HepG2 (cell line): Measurements from ENCODE around the gene LMCD1. TPM values are rescaled to one million over a fixed set of nuclear protein-coding genes. Genes with fewer than 3 reads are reported as not detected.

Source experiments
- ATAC-seq: fragments of 200-7000 bp; cut with Tn5 transposase; 3 replicates; pipeline ENCODE4 v1.9.1; 2020; ENCODE audit warnings: mild to moderate bottlenecking, moderate library complexity
- BruUV-seq: library from RNA; stranded (reverse); fragments of 400-500 nt; replicated peaks from 2 replicates; lab custom pipeline; 2021; lab: Mats Ljungman, UMichigan
- CTCF ChIA-PET: fragments of 300-600 bp; formaldehyde crosslinking; extraction: SDS; loops from one replicate; lab custom pipeline; 2021; ENCODE audit warnings: low total read pairs, inconsistent platforms, low intra/inter-chr PET ratio; lab: Yijun Ruan, JAX
- POLR2A ChIA-PET: fragments of 350-600 bp; sonication (Branson Sonifier 250); formaldehyde crosslinking; loops from one replicate; lab custom pipeline; 2020; ENCODE audit warnings: antibody characterized with exemption, inconsistent platforms; lab: Yijun Ruan, JAX
- DNase-seq: peaks from one replicate; pipeline ENCODE4 v3.0.0-alpha.2; 2015; ENCODE audit warnings: low spot score
- FAIRE-seq: peaks from 3 replicates; lab custom pipeline; 2011; peaks lifted over from hg19 to GRCh38; lab: Jason Lieb, UNC
- H2AFZ ChIP-seq: one replicate; pipeline ENCODE4 v1.6.1; 2011; ENCODE audit warnings: low read length, inconsistent platforms
- H3K27ac ChIP-seq: fragments of 300-600 bp; 3 replicates; pipeline ENCODE4 v1.8.0; 2011; ENCODE audit warnings: mixed run types, mild to moderate bottlenecking, mixed read lengths, low read length, inconsistent platforms; ENCODE audit not compliant: insufficient read depth; ENCODE audit errors: extremely low read length
- H3K27me3 ChIP-seq, 2 experiments: fragments of 200-600 bp in 1 of 2; 2 replicates in 1 of 2; 3 replicates in 1 of 2; pipeline versions ENCODE4 v1.6.0 to v1.8.0; 2011; ENCODE audit warnings: low read length in 2 of 2, mild to moderate bottlenecking in 2 of 2, moderate library complexity in 2 of 2, inconsistent platforms in 1 of 2; ENCODE audit not compliant: insufficient read depth in 2 of 2, control insufficient read depth in 1 of 2
- H3K36me3 ChIP-seq, 2 experiments: fragments of 200-600 bp in 1 of 2; replicated peaks in 1 of 2; 2 replicates in 1 of 2; 3 replicates in 1 of 2; pipeline versions ENCODE4 v1.5.1 to v1.8.0; 2011; ENCODE audit warnings: low read length in 2 of 2, inconsistent platforms in 1 of 2; ENCODE audit not compliant: insufficient read depth in 2 of 2, control insufficient read depth in 1 of 2
- H3K4me1 ChIP-seq: 2 replicates; pipeline ENCODE4 v1.5.1; 2012; ENCODE audit warnings: low read length, inconsistent platforms; ENCODE audit not compliant: insufficient read depth
- H3K4me2 ChIP-seq: 2 replicates; pipeline ENCODE4 v1.6.0; 2011; ENCODE audit warnings: low read depth, low read length, inconsistent platforms
- H3K4me3 ChIP-seq, 3 experiments: fragments of 200-600 bp in 1 of 3; sonication (generic), shearing (Covaris generic) in 1 of 3; replicated peaks in 1 of 3; 2 replicates each; pipeline ENCODE4 v1.5.1; 2011 to 2016; ENCODE audit warnings: low read length in 3 of 3, inconsistent platforms in 2 of 3, low read depth in 2 of 3, mild to moderate bottlenecking in 2 of 3, control low read depth in 1 of 3, mixed read lengths in 1 of 3; ENCODE audit not compliant: insufficient read depth in 1 of 3
- H3K79me2 ChIP-seq: one replicate; pipeline ENCODE4 v1.6.1; 2011; ENCODE audit warnings: low read length, inconsistent platforms; ENCODE audit not compliant: insufficient read depth
- H3K9ac ChIP-seq: 2 replicates; pipeline ENCODE4 v1.6.0; 2011; ENCODE audit warnings: mild to moderate bottlenecking, low read depth, low read length, inconsistent platforms; ENCODE audit not compliant: insufficient read depth
- H3K9me3 ChIP-seq: 2 replicates; pipeline ENCODE4 v1.5.1; 2012; ENCODE audit warnings: mild to moderate bottlenecking, low read length
- H4K20me1 ChIP-seq: 2 replicates; pipeline ENCODE4 v1.6.0; 2011; ENCODE audit warnings: inconsistent platforms, mild to moderate bottlenecking, low read length, moderate library complexity; ENCODE audit not compliant: insufficient read depth
- FOXP1 ChIP-seq, 2 experiments: fragments of 450-650 bp in 1 of 2; IDR thresholded peaks; 2 replicates each; pipeline ENCODE4 v1.6.1; 2017 to 2018; ENCODE audit warnings: antibody characterized with exemption in 1 of 2
- POLR2G ChIP-seq: fragments of 200-400 bp; formaldehyde crosslinking; IDR thresholded peaks from 2 replicates; pipeline ENCODE4 v1.6.1; 2018; ENCODE audit warnings: mild to moderate bottlenecking, low read depth, low read length, moderate library complexity
- ZC3H13 ChIP-seq: sonication (generic); formaldehyde crosslinking; IDR thresholded peaks from 2 replicates; pipeline ENCODE4 v1.8.1; 2023; ENCODE audit warnings: mild to moderate bottlenecking, missing genetic modification reagents, moderate library complexity
- ZFY ChIP-seq: sonication (generic); formaldehyde crosslinking; IDR thresholded peaks from 2 replicates; pipeline ENCODE4 v1.4.0; 2020; ENCODE audit warnings: missing genetic modification reagents
- ZNF10 ChIP-seq: sonication (generic); formaldehyde crosslinking; IDR thresholded peaks from 2 replicates; pipeline ENCODE4 v1.4.0; 2020; ENCODE audit warnings: mild to moderate bottlenecking, low read depth, missing genetic modification reagents, borderline replicate concordance
- ZNF33B ChIP-seq: sonication (generic); formaldehyde crosslinking; IDR thresholded peaks from 2 replicates; pipeline ENCODE4 v1.5.1; 2020; ENCODE audit warnings: mild to moderate bottlenecking, missing genetic modification reagents
- ZNF564 ChIP-seq: sonication (generic); formaldehyde crosslinking; IDR thresholded peaks from 2 replicates; pipeline ENCODE4 v1.8.1; 2023; ENCODE audit warnings: mild to moderate bottlenecking, missing genetic modification reagents
- ZNF569 ChIP-seq: sonication (generic); formaldehyde crosslinking; IDR thresholded peaks from 2 replicates; pipeline ENCODE4 v1.5.0; 2020; ENCODE audit warnings: mild to moderate bottlenecking, missing genetic modification reagents, moderate library complexity, borderline replicate concordance
- ZNF703 ChIP-seq: sonication (generic); formaldehyde crosslinking; IDR thresholded peaks from 2 replicates; pipeline ENCODE4 v1.5.1; 2020; ENCODE audit warnings: missing genetic modification reagents, mild to moderate bottlenecking, moderate library complexity, borderline replicate concordance
- WGBS: methylation state at CpG from one replicate; pipeline ENCODE4 v1.1.6; 2017; ENCODE audit warnings: low lambda C conversion rate; 5-methylcytosine and 5-hydroxymethylcytosine counted together
- in situ Hi-C: cut with HindIII; loops from 2 replicates; pipeline ENCODE4 v1.10.0; 2017; ENCODE audit warnings: low pct_unique_long_range_greater_than_20kb; ENCODE audit not compliant: extremely low pct_ligation_motif_present
- intact Hi-C: fragments of 100-400 bp; cut with micrococcal nuclease; formaldehyde crosslinking; loops from one replicate; pipeline ENCODE4 v1.10.0; 2022; ENCODE audit not compliant: unreplicated experiment
- polyA plus RNA-seq, 8 experiments: library from polyadenylated mRNA; depleted of rRNA in 3 of 8; stranded (reverse) in 7 of 8; unstranded in 1 of 8; fragments of >200 nt; fragmentation: Illumina TruSeq in 4 of 8; extraction: Trizol in 4 of 8; gene quantifications; 2 replicates each; pipeline versions ENCODE4 v1.2.1 to v1.2.3, GENCODE V29; 2011 to 2016; ENCODE audit warnings: low read depth in 4 of 8, missing spikeins in 1 of 8, mixed read lengths in 1 of 8; ENCODE audit not compliant: insufficient read depth in 1 of 8
- total RNA-seq, 5 experiments: library from RNA; depleted of rRNA; stranded (reverse); fragments of >200 nt; fragmentation: Illumina TruSeq; extraction: Trizol; gene quantifications; 2 replicates each; pipeline ENCODE4 v1.2.3, GENCODE V29; 2016; ENCODE audit warnings: low read depth in 1 of 5
- TF ChIP-seq, protein P1 (sequence below): sonication (generic); formaldehyde crosslinking; IDR thresholded peaks from 2 replicates; pipeline ENCODE4 v1.5.1; 2020; ENCODE audit warnings: mild to moderate bottlenecking, missing genetic modification reagents, moderate library complexity

Gene LMCD1
- total and polyA plus RNA-seq, 2 of the 13 experiments (the other 11 are each of a cell fraction or from before 2014, with no cell fraction given): 6.2 to 7.1 TPM

DNA sequence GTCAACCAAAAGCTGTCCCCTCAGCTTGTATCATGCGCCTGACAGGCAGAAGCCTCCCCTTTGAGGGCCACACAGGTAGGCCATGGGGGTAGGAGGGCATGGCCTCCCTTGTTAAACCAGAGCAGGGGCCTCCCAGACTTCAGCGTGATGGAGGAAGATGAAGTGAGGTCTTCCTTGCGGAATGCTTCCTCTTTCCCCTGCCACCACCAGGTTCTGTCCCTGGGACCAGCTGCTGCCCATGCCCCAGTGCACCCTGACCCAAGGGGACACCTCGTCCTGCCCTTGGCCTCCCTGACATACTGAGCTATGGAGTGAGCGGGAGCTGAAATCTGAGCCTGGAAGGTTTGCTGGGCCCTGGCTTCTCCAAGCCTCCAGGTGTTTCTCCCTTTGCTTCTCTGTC is 116.3 kb downstream of the LMCD1 start (continued):
- TF ChIP-seq, protein P1, sequence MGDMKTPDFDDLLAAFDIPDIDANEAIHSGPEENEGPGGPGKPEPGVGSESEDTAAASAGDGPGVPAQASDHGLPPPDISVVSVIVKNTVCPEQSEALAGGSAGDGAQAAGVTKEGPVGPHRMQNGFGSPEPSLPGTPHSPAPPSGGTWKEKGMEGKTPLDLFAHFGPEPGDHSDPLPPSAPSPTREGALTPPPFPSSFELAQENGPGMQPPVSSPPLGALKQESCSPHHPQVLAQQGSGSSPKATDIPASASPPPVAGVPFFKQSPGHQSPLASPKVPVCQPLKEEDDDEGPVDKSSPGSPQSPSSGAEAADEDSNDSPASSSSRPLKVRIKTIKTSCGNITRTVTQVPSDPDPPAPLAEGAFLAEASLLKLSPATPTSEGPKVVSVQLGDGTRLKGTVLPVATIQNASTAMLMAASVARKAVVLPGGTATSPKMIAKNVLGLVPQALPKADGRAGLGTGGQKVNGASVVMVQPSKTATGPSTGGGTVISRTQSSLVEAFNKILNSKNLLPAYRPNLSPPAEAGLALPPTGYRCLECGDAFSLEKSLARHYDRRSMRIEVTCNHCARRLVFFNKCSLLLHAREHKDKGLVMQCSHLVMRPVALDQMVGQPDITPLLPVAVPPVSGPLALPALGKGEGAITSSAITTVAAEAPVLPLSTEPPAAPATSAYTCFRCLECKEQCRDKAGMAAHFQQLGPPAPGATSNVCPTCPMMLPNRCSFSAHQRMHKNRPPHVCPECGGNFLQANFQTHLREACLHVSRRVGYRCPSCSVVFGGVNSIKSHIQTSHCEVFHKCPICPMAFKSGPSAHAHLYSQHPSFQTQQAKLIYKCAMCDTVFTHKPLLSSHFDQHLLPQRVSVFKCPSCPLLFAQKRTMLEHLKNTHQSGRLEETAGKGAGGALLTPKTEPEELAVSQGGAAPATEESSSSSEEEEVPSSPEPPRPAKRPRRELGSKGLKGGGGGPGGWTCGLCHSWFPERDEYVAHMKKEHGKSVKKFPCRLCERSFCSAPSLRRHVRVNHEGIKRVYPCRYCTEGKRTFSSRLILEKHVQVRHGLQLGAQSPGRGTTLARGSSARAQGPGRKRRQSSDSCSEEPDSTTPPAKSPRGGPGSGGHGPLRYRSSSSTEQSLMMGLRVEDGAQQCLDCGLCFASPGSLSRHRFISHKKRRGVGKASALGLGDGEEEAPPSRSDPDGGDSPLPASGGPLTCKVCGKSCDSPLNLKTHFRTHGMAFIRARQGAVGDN (CRISPR knock-in tag): peak; percentile 31; the same call in 1 of the 2 replicates
- TF ChIP-seq, all 625 proteins: peak for 9

DNA sequence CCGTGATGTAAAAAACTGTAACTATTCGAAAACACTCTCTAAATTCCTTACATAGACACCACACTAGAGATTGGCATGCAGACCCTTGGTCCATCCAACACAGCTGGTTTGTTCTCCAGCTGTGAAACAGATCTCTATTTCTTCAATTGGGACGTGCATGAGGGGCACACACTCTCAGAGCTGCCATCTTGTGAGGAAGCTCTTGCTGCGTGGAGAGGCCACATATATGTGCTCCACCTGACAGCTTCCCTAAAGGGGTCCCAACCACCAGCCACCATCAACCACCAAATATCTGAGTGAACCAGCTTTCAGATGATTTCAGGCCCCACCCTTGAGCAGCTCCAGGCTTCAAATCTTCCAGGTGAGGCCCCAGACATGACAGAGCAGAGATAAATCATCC is 117.3 kb downstream of the LMCD1 start:
- ChIA-PET CTCF (no interaction called here), POLR2A (no interaction called here)
- no peaks in the 10 kb centered on the region for H4K20me1 ChIP-seq
- DNase-seq (no peak), ATAC-seq (no peak), FAIRE-seq (no peak)
- H3K9me3 ChIP-seq: no peaks in the 10 kb centered on the region
- no peak overlapping the region for H3K27ac ChIP-seq
- H3K36me3 ChIP-seq: peaks cover 8 to 48% of the 10 kb centered on the region in 2 experiments; a peak in 3 of 5 replicates
- BruUV-seq: no TSS peak
- 88% methylated on average over 2 of the region's 4 CpGs for WGBS
- H3K27me3 ChIP-seq: no peaks in the 10 kb centered on the region
- 0 out of 2 replicates have a peak, but pooled peaks cover 4% of the 10 kb centered on the region for H3K4me1 ChIP-seq
- in situ Hi-C loops (no loop called here), intact Hi-C loops (no loop called here)
- H2AFZ ChIP-seq: no peak overlapping the region
- H3K4me3 ChIP-seq: no peak overlapping the region
- no peak overlapping the region for H3K4me2 ChIP-seq
- H3K9ac ChIP-seq: no peak overlapping the region
- TF ChIP-seq ZC3H13 (CRISPR knock-in tag): 0 out of 2 replicates have a peak, but pooled peaks have one; percentile 51
- peak; percentile 64 for TF ChIP-seq POLR2G
- no peak for TF ChIP-seq ZNF569 (CRISPR knock-in tag)
- TF ChIP-seq ZNF10 (CRISPR knock-in tag): no peak
- TF ChIP-seq ZNF33B (CRISPR knock-in tag): no peak
- TF ChIP-seq ZNF703: no peak
- TF ChIP-seq FOXP1 (IDR thresholded peaks at IDR 0.05): no peak
- no peak for TF ChIP-seq FOXP1 (CRISPR knock-in tag; IDR thresholded peaks at IDR 0.05)
- TF ChIP-seq ZFY (CRISPR knock-in tag): no peak
- TF ChIP-seq ZNF564: no peak
- no peaks in the 10 kb centered on the region for H3K79me2 ChIP-seq
